OCI-LY7 (cell line): Measurements from ENCODE around the gene NINL.

Experiments used
- EZH2phosphoT487 ChIP-seq: fragments of 200-600 bp; sonication (generic); IDR thresholded peaks from 2 replicates; pipeline ENCODE4 v1.6.1; 2018; ENCODE audit warnings: low read depth, borderline replicate concordance, mild to moderate bottlenecking, mixed run types, antibody characterized with exemption, low read length, moderate library complexity, mixed read lengths
- TF ChIP-seq, protein P1 (sequence below): fragments of 200-600 bp; sonication (generic); conservative IDR thresholded peaks from 2 replicates; pipeline ENCODE4 v1.5.1; 2014; ENCODE audit warnings: mild to moderate bottlenecking, antibody characterized with exemption, low read length, moderate library complexity, mixed read lengths

DNA sequence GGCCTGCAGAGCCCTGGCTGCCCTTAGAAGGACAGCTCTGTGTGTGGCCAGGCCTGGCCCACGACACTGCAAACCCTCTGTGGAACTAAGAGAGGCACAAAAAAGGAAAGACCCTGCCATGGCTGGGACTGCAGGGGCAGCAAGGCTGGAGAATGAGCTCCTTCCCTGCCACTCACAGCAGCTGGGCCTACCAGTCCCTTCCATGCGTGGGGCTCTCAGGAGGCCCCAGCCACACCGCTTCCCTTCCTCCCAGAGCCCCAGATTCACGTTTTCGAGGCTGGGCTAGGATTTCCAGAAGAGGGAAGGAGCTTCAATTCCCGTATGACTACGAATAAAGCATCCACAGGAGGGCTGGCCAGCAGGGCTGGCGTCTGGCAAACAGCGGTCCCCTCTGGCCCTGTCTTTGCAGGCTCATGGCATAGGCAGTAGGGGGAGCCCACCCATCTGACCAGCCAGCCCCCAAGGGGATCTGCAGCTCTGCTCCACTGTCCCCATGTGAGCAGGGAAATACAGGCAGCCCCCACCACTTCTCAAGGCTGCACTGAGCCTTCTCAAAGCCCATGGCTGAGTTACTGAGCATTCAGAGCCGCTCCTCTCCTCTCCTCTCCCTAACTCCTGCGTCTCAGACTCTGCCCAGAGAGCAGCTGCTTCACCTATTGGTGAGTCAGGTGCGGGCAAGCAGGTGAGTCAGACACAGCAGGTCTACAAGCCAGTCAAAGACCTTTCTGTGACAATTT, 53.1 kb downstream of the NINL start:
- TF ChIP-seq, protein P1, sequence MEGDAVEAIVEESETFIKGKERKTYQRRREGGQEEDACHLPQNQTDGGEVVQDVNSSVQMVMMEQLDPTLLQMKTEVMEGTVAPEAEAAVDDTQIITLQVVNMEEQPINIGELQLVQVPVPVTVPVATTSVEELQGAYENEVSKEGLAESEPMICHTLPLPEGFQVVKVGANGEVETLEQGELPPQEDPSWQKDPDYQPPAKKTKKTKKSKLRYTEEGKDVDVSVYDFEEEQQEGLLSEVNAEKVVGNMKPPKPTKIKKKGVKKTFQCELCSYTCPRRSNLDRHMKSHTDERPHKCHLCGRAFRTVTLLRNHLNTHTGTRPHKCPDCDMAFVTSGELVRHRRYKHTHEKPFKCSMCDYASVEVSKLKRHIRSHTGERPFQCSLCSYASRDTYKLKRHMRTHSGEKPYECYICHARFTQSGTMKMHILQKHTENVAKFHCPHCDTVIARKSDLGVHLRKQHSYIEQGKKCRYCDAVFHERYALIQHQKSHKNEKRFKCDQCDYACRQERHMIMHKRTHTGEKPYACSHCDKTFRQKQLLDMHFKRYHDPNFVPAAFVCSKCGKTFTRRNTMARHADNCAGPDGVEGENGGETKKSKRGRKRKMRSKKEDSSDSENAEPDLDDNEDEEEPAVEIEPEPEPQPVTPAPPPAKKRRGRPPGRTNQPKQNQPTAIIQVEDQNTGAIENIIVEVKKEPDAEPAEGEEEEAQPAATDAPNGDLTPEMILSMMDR: no peak
- TF ChIP-seq EZH2phosphoT487: no peak
